ENCODE measurements around the gene ATP4A. TPM values are rescaled to one million over a fixed set of nuclear protein-coding genes. Genes with fewer than 3 reads are reported as not detected.

ATP4A gene
- total RNA-seq, 4 donors from 2014 or later: not detected

DNA sequence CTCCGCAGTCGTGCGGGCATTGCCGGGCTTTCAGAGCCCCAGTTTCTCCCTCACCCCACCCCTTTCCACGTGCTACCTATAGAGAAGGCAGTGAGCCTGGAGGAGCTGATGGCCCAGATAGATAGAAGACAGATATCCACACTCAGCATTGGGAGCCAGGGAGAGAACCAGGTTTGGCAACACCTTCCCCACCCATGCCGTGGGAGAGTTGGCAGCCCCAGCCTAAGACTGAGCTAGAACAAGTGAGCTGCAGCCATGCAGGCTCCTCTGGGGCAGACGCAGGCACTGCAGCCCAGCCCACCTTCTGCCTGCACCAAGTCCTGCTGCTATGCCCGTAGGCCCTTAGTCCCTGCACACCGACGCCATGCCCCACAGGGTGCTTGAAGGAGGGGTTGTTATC is 62.8 kb downstream of the ATP4A start:
- Histone ChIP-seq H3K27me3 (no peaks in the 10 kb centered on the region), H3K36me3 (no peaks in the 10 kb centered on the region), H3K9me3 (no peaks in the 10 kb centered on the region), H3K27ac (no peak overlapping the region), H3K4me1 (peaks cover 0 to under 1% (median 0%) of the 10 kb centered on the region in 4 donors), H3K4me3 (no peak overlapping the region)
- in situ Hi-C loops (cut with MboI; ENCODE audit: low pct_ligation_motif_present in 1 of 4, low pct_unique_long_range_greater_than_20kb in 1 of 4, low sequenced_read_pairs in 3 of 4): no loop called here
- WGBS, 2 donors (ENCODE audit: low coverage in 1 of 2): 88% methylated on average over 10 of the region's 10 CpGs; no CpG with 5 or more reads in 1 of the 2 donors
- TF ChIP-seq POLR2A (IDR thresholded peaks at IDR 0.05) (no peak), EP300 (IDR thresholded peaks at IDR 0.05; ENCODE audit: low read depth) (no peak), POLR2AphosphoS5 (IDR thresholded peaks at IDR 0.05) (no peak)
- TF ChIP-seq, protein P1, sequence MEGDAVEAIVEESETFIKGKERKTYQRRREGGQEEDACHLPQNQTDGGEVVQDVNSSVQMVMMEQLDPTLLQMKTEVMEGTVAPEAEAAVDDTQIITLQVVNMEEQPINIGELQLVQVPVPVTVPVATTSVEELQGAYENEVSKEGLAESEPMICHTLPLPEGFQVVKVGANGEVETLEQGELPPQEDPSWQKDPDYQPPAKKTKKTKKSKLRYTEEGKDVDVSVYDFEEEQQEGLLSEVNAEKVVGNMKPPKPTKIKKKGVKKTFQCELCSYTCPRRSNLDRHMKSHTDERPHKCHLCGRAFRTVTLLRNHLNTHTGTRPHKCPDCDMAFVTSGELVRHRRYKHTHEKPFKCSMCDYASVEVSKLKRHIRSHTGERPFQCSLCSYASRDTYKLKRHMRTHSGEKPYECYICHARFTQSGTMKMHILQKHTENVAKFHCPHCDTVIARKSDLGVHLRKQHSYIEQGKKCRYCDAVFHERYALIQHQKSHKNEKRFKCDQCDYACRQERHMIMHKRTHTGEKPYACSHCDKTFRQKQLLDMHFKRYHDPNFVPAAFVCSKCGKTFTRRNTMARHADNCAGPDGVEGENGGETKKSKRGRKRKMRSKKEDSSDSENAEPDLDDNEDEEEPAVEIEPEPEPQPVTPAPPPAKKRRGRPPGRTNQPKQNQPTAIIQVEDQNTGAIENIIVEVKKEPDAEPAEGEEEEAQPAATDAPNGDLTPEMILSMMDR (IDR thresholded peaks at IDR 0.05): no peak
- intact Hi-C loops (cut with DNase I; ENCODE audit: low total_unique reads): no loop called here
- DNase-seq: no peak

Other genes with a start within 250 kb of the ATP4A start
- 10 to 100 TPM in 2 of 4 donors, 1 to 10 TPM in 1, not detected in 1; 4.4 to 27.7 (median 21.1) TPM for gene CD22, start 234.5 kb downstream of the ATP4A start, total RNA-seq
- gene FFAR1, start 215.8 kb downstream of the ATP4A start, total RNA-seq: under 1 TPM in 1 of 4 donors, not detected in 3; 0.32 TPM
- gene FFAR3, start 205.2 kb downstream of the ATP4A start, total RNA-seq: under 1 TPM in 1 of 4 donors, not detected in 3; 0.27 TPM
- gene GPR42, start 192.6 kb downstream of the ATP4A start, total RNA-seq: not detected
- gene FFAR2, start 115.4 kb downstream of the ATP4A start, total RNA-seq: 1 to 10 TPM in 1 of 4 donors, under 1 TPM in 1, not detected in 2; 0.32 to 2.2 TPM
- not detected for gene KRTDAP, start 73.2 kb downstream of the ATP4A start, total RNA-seq
- gene DMKN, start 50.0 kb downstream of the ATP4A start, total RNA-seq: 10 to 100 TPM in 2 of 4 donors, 1 to 10 TPM in 2; 2.7 to 18.1 (median 10.0) TPM
- gene SBSN, start 35.3 kb downstream of the ATP4A start, total RNA-seq: not detected
- gene GAPDHS, start 30.2 kb downstream of the ATP4A start, total RNA-seq: not detected
- gene TMEM147, start 18.0 kb downstream of the ATP4A start, total RNA-seq: 10 to 100 TPM; 29.5 to 77.0 (median 54.0) TPM
- not detected for gene PMIS2, start 22.5 kb upstream of the ATP4A start, total RNA-seq
- gene HAUS5, start 49.1 kb upstream of the ATP4A start, total RNA-seq: 1 to 10 TPM; 3.7 to 6.6 (median 5.2) TPM
- 100 to 1,000 TPM in 1 of 4 donors, 10 to 100 TPM in 3; 53.1 to 107 (median 62.5) TPM for gene RBM42, start 65.4 kb upstream of the ATP4A start, total RNA-seq
- gene ETV2, start 78.1 kb upstream of the ATP4A start, total RNA-seq: 10 to 100 TPM in 1 of 4 donors, 1 to 10 TPM in 2, not detected in 1; 1.1 to 35.2 (median 3.5) TPM
- 1,000 to 10,000 TPM in 1 of 4 donors, 100 to 1,000 TPM in 3; 368 to 1,320 (median 628) TPM for gene COX6B1, start 84.7 kb upstream of the ATP4A start, total RNA-seq
- gene UPK1A, start 102.9 kb upstream of the ATP4A start, total RNA-seq: not detected
- not detected for gene ZBTB32, start 140.9 kb upstream of the ATP4A start, total RNA-seq
- gene KMT2B, start 154.3 kb upstream of the ATP4A start, total RNA-seq: 10 to 100 TPM; 31.8 to 63.9 (median 50.7) TPM
- 1 to 10 TPM in 3 of 4 donors, under 1 TPM in 1; 0.40 to 7.3 (median 6.0) TPM for gene IGFLR1, start 178.8 kb upstream of the ATP4A start, total RNA-seq
- gene U2AF1L4, start 181.8 kb upstream of the ATP4A start, total RNA-seq: 100 to 1,000 TPM in 1 of 4 donors, 10 to 100 TPM in 3; 34.8 to 122 (median 44.9) TPM
- 10 to 100 TPM in 3 of 4 donors, 1 to 10 TPM in 1; 6.6 to 80.0 (median 56.8) TPM for gene PSENEN, start 182.0 kb upstream of the ATP4A start, total RNA-seq
- gene LIN37, start 184.9 kb upstream of the ATP4A start, total RNA-seq: 10 to 100 TPM; 10.5 to 41.1 (median 15.8) TPM
- 100 to 1,000 TPM in 1 of 4 donors, 10 to 100 TPM in 3; 22.3 to 185 (median 43.9) TPM for gene HSPB6, start 193.4 kb upstream of the ATP4A start, total RNA-seq
- gene PROSER3, start 194.5 kb upstream of the ATP4A start, total RNA-seq: 10 to 100 TPM in 2 of 4 donors, 1 to 10 TPM in 2; 9.2 to 42.8 (median 24.6) TPM
- 10 to 100 TPM in 2 of 4 donors, 1 to 10 TPM in 2; 6.7 to 70.3 (median 17.2) TPM for gene ARHGAP33, start 211.9 kb upstream of the ATP4A start, total RNA-seq
- not detected for gene PRODH2, start 249.2 kb upstream of the ATP4A start, total RNA-seq

Data from transverse colon (tissue), 4 donors.